ENCODE data around the gene MED6.

Gene MED6

GRCh38 chr14:70597731-70598130 is 2.7 kb downstream of the MED6 start:
- DNase-seq = no peak

DNA sequence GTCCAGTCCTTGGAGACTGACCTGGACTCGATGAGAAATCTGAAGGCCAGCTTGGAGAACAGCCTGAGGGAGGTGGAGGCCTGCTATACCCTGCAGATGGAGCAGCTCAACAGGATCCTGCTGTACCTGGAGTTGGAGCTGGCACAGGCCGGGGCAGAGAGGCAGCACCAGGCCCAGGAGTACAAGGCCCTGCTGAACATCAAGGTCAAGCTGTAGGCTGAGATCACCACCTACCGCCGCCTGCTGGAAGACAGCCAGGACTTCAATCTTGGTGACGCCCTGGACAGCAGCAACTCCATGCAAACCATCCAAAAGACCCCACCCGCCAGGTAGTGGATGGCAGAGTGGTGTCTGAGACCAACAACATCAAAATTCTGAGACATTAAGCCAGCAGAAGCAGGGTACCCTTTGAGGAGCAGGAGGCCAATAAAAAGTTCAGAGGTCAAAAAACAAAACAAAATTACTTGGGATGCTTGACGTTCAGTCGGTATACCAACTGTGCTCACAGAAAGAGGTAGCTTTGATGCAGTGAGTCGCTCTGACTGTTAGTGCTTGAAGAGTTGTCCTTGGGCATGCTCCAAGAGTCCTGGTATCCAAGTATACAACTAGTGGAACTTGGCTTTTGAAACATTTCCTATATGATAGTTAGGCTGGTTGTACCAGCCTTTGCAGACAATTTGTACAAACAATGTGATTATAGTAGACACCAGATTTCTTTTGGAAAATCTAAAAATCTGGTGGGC is 4.8 kb downstream of the MED6 start:
- no peak for DNase-seq

DNA sequence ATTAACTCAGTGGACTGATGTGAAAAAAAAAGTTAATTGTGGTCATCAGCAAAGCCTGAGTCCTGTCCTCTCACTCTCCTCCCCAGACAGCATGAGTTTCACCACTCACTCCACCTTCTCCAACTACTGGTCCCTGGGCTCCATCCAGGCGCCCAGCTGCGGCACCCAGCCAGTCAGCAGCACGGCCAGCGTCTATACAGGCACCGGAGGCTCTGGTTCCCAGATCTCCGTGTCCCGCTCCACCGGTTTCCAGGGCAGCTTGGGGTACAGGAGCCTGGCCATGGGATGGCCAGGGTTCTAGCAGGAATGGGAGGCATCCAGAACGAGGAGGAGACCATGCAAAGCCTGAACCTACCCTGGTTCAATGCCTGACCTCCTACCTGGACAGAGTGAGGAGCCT is 6.0 kb downstream of the MED6 start:
- no peak for DNase-seq

DNA sequence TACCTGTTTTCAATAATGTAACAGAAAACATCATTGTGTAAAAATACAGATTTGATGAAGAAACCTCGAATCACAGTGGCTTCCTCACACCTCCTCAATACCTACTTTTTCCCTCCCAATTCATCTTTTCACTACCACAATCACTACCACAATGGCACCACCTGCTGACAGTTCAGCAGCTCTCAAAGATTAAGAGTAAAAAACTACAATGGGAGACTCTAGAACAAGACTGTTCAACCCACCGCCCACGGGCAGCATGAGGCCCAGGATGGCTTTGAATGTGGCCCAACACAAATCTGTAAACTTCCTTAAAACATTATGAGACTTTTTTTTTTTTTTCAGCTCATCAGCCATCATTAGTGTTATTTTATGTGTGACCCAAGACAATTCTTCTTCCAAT is 15.2 kb downstream of the MED6 start:
- DNase-seq = no peak

DNA sequence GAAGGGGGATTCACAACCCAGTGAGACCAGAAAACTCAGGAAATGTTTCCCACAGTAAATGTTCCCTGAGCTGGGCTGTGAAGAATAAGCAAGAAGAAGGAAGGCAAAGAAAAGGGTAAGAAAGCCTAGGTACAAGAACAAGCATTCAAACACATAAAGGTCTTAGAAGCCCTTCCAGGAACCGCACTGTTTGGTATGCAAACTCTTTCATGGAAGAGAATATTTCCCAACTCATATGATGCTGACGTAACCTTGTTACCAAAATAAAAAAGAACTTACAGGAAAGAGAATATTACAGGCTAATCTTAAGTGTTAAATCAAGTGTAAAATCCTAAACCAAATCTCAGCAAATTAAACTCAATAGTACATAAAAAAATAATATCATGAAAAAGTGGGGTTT is 23.6 kb downstream of the MED6 start:
- DNase-seq = no peak

GRCh38 chr14:70573050-70573449 is 27.4 kb downstream of the MED6 start:
- no peak for DNase-seq

- DNase-seq = no peak
Measured at GRCh38 chr14:70571139-70571538, 29.3 kb downstream of the MED6 start.

DNA sequence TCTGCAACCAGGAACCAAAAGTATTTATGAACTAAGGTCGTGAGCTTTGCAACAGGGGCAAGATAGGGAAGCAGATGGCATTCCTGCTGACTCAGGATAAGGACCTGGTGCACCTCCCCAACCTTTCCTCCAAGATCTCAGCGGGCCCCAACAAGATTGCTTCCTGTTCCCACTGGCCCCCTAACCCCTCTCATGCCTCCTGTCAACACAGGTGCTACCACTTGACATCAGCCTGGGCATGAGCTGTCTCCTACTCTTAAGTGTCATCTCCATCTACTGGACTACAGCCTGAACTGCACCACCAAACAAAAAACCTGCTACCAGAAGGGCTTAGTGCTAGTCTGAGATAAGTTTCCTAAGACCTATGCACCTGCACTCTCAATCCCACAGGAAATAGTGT is 32.7 kb downstream of the MED6 start:
- no peak for DNase-seq

GRCh38 chr14:70563869-70564268 is 36.6 kb downstream of the MED6 start:
- DNase-seq = no peak

DNA sequence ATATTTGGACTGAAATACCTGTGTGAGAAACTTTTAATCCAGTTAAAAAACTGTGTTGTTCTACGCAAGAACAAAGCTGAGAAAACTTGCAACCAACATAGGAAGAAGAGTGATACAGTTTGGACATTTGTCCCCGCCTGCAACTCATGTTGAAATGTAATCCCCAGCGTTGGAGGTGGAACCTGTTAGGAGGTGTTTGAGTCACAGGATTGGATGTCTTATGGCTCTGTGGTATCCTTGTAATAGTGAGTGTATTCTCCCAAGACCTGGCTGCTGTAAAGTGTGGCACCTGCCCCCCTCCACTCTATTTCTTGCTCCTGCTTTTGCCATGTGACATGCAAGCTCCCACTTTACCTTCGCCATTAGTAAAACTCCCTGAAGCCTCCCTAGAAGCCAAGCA is 37.0 kb downstream of the MED6 start:
- DNase-seq = no peak

- DNase-seq = no peak
Measured at GRCh38 chr14:70558356-70558755, 42.1 kb downstream of the MED6 start.

DNA sequence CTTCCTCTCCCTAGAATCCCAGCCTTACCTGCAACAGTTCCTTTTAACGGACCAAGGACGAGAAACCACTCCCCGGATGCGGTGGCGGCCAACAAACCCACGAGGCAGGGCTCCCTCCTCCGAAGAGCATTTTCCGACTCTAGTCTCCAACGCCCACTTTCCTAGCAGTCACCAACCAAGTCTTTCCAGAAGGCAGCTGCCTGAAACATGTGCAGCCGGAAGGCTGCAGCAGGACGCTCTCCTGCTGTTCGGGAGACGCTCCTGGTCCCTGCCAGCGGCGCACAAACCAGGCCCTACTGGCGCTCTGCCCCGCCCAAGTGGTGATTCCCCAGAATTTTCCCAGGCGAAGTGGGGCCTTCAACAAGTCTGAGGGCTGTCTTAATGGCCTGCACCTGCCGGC is 44.6 kb downstream of the MED6 start:
- DNase-seq = no peak

- DNase-seq = no peak
Measured at GRCh38 chr14:70538087-70538486, 62.4 kb downstream of the MED6 start.

- no peak for DNase-seq
Measured at GRCh38 chr14:70536830-70537229, 63.6 kb downstream of the MED6 start.

- no peak for DNase-seq
Measured at GRCh38 chr14:70534904-70535303, 65.6 kb downstream of the MED6 start, which contains the start of gene ADAM20. Gene ADAM20 (minus strand): TSS chr14:70535004. CDS start chr14:70524757, 10,247 bp downstream.

Data from CD4-positive, alpha-beta T cell treated with Interleukin-4 for 4 hours (primary cell).